ENCODE measurements around the gene LBHD1. TPM values are rescaled to one million over a fixed set of nuclear protein-coding genes. Genes with fewer than 3 reads are reported as not detected.

Gene LBHD1
- total and polyA plus RNA-seq, 2 of the 13 experiments (the other 11 are each of a cell fraction or from before 2014, with no cell fraction given) = 3.2 to 3.7 TPM

DNA sequence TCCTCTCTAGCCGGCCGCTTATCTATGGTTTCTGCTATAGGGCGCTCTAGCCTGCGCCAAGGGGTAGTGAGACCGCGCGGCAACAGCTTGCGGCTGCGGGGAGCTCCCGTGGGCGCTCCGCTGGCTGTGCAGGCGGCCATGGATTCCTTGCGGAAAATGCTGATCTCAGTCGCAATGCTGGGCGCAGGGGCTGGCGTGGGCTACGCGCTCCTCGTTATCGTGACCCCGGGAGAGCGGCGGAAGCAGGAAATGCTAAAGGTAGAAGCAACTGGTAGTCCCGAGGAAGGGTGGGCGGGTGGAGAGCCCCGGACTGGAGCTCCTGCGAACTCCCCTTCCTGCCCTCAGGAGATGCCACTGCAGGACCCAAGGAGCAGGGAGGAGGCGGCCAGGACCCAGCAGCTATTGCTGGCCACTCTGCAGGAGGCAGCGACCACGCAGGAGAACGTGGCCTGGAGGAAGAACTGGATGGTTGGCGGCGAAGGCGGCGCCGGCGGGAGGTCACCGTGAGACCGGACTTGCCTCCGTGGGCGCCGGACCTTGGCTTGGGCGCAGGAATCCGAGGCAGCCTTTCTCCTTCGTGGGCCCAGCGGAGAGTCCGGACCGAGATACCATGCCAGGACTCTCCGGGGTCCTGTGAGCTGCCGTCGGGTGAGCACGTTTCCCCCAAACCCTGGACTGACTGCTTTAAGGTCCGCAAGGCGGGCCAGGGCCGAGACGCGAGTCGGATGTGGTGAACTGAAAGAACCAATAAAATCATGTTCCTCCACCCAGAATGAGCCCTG, at the start of gene LBHD1, which contains the start of gene UQCC3 (continued):
- peak; percentile 86 for TF ChIP-seq KDM5A (IDR thresholded peaks at IDR 0.05; ENCODE audit: borderline replicate concordance, low read length)
- no peak for TF ChIP-seq ZNF674 (CRISPR knock-in tag; IDR thresholded peaks at IDR 0.05; ENCODE audit: low read depth)
- peak; percentile 44; the same call in 1 of the 2 replicates for TF ChIP-seq FOXK1 (CRISPR knock-in tag; IDR thresholded peaks at IDR 0.05; ENCODE audit: borderline replicate concordance, low read depth)
- TF ChIP-seq RCOR2 (CRISPR knock-in tag; IDR thresholded peaks at IDR 0.05) = no peak
- peak; percentile 90 for TF ChIP-seq RBFOX2 (IDR thresholded peaks at IDR 0.05; ENCODE audit: low read depth, low read length)
- no peak for TF ChIP-seq USF2 (IDR thresholded peaks at IDR 0.05; ENCODE audit: low read depth, low read length)
- TF ChIP-seq USF2 (CRISPR knock-in tag; IDR thresholded peaks at IDR 0.05; ENCODE audit: borderline replicate concordance) = peak; percentile 22; the same call in 1 of the 2 replicates
- TF ChIP-seq ZBTB3 (CRISPR knock-in tag; IDR thresholded peaks at IDR 0.05; ENCODE audit: borderline replicate concordance, low read depth) = no peak
- TF ChIP-seq ZNF850 (CRISPR knock-in tag; conservative IDR thresholded peaks at IDR 0.05) = no peak
- TF ChIP-seq, protein P1, sequence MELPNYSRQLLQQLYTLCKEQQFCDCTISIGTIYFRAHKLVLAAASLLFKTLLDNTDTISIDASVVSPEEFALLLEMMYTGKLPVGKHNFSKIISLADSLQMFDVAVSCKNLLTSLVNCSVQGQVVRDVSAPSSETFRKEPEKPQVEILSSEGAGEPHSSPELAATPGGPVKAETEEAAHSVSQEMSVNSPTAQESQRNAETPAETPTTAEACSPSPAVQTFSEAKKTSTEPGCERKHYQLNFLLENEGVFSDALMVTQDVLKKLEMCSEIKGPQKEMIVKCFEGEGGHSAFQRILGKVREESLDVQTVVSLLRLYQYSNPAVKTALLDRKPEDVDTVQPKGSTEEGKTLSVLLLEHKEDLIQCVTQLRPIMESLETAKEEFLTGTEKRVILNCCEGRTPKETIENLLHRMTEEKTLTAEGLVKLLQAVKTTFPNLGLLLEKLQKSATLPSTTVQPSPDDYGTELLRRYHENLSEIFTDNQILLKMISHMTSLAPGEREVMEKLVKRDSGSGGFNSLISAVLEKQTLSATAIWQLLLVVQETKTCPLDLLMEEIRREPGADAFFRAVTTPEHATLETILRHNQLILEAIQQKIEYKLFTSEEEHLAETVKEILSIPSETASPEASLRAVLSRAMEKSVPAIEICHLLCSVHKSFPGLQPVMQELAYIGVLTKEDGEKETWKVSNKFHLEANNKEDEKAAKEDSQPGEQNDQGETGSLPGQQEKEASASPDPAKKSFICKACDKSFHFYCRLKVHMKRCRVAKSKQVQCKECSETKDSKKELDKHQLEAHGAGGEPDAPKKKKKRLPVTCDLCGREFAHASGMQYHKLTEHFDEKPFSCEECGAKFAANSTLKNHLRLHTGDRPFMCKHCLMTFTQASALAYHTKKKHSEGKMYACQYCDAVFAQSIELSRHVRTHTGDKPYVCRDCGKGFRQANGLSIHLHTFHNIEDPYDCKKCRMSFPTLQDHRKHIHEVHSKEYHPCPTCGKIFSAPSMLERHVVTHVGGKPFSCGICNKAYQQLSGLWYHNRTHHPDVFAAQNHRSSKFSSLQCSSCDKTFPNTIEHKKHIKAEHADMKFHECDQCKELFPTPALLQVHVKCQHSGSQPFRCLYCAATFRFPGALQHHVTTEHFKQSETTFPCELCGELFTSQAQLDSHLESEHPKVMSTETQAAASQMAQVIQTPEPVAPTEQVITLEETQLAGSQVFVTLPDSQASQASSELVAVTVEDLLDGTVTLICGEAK (IDR thresholded peaks at IDR 0.05) = no peak
- TF ChIP-seq, protein P1 (CRISPR knock-in tag; IDR thresholded peaks at IDR 0.05) = peak; percentile 72; the same call in 1 of the 2 replicates
- peak; percentile 14; the same call in 1 of the 2 replicates for TF ChIP-seq SSRP1 (CRISPR knock-in tag; IDR thresholded peaks at IDR 0.05)
- no peak for TF ChIP-seq RNF219 (CRISPR knock-in tag; IDR thresholded peaks at IDR 0.05)

Measured in HepG2 (cell line).